Epithelial cell of esophagus (primary cell): ENCODE measurements around the gene BAG5.
A peak's percentile ranks its signal among the peaks of the same experiment; 100 is the strongest.
"Not testable (repeated sequence)": the region's sequence is repeated elsewhere in the genome, so short reads cannot be mapped to it uniquely, and the experiment has no call there.

Source experiments
- DNase-seq: peaks from one replicate; pipeline ENCODE4 v3.0.0; 2010; ENCODE audit warnings: low read depth
- H3K4me3 ChIP-seq: 2 replicates; pipeline ENCODE4 v1.5.1; 2011; ENCODE audit warnings: mild to moderate bottlenecking, low read length, control low read depth
- CTCF ChIP-seq: IDR thresholded peaks from 2 replicates; pipeline ENCODE4 v1.5.1; 2011; ENCODE audit warnings: low read depth, mild to moderate bottlenecking, low read length, control low read depth, inconsistent platforms; ENCODE audit not compliant: insufficient read depth; ENCODE audit errors: missing control alignments

Gene BAG5

DNA sequence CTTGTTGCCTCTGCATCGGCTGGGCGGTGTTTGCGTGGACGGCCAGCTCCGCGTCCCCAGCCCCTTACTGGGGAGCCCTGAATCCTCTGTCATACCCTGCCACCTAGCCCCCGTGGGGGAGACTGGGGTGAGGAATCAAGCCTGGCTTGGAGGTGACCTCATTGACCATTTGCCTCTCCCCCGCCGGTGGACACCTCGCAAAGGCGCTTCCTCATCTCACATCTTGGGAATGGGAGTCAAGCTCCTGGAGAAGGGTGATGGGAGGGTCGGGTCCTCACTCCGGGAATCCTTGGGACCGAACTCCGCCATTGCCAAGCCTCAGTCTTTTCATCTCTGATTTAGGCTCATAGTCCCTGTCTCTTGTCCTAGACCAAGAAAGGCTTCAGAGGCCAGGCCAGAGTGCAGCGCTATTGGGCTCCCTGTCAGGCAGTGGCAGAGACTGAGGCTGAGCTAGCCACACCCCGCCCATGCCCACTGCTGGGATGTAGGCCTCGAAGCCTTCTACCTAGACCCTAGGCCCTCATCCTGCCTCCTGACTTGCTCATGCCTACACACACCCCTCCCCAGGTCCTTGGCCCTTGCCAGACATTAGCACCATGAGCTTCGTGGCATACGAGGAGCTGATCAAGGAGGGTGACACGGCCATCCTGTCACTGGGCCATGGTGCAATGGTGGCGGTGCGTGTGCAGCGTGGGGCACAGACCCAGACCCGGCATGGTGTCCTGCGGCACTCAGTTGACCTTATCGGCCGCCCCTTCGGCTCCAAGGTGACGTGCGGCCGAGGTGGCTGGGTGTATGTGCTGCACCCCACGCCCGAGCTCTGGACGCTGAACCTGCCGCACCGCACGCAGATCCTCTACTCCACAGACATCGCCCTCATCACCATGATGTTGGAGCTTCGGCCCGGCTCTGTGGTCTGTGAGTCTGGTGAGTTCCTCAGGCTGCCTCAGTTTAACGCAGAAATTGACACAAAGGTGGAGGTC, 32.8 kb downstream of the BAG5 start:
- TF ChIP-seq CTCF, result no peak
- no peak for DNase-seq
- H3K4me3 ChIP-seq, result peak overlapping the region; percentile 95

- TF ChIP-seq CTCF, result no peak
- DNase-seq, result peak; percentile 89
- H3K4me3 ChIP-seq, result peak within 1 kb of the TSS; percentile 95
These were observed 33.7 kb downstream of the BAG5 start, which contains the start of gene TRMT61A for GRCh38 chr14:103528587-103529382. Gene TRMT61A, plus strand, starts transcription at chr14:103529196. Its CDS starts 783 bp downstream, at chr14:103529979.

DNA sequence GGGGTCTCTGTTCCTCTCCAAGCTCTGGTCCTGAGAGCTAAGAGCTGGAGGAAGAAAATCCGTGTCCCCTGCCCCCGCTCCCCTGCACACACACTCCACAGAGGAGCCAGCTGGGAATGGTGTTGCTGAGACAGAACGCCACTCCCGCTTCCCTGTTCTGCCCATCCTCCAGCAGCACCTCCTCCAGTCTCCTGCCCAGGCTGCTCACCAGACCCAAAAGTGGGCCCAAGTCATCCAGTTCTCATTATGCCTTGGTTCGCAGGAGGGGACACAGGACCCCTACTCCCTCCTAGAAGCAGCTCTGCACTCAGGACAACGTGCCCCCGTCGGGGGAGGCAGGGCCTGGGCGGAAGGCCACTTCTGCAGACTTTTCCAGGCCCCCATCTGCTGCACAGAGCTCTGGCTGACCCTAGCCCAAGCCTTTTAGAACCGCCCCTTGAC, 34.3 kb downstream of the BAG5 start:
- DNase-seq, result no peak
- peak overlapping the region; percentile 77 for H3K4me3 ChIP-seq
- TF ChIP-seq CTCF, result no peak

DNA sequence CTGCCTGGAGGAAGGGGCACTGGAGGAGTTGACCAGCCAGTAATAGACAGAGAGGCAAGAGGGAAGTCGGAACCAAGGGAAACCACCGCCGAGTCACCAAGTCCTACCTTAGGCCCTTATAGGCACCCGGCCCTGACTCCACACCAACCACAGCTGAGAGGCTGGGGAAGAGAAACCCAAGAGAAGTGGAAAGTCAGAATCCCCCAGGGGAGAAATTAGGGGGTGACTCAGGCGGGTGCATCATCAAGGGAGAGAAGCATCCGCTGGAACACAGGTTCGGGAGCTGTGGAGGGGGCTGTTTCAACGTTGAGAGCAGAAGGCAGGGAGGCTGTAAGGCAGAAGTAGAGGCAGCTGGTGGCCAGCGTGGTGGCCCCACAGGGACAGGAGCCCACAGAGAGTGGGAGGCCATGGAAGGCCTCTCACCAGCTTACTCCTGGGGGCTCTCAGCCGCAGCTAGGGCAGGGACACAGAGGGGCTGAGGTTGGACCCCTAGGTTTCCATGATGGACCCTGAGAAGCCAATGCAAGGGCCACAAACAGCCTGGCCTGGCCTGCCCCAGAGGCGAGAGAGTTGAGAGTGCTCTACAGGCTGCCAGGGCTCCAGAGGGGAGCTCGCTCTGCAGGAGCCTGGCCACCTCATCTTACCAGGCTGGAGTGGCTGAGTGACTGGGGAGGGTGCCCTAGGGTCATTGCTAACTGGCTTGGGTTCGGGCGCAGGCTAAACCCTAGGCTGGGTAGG, 34.9 kb downstream of the BAG5 start:
- peak overlapping the region; percentile 77 for H3K4me3 ChIP-seq
- peak; percentile 70 for DNase-seq
- no peak for TF ChIP-seq CTCF

- DNase-seq, result no peak
- TF ChIP-seq CTCF, result no peak
- H3K4me3 ChIP-seq, result no peak overlapping the region
These were observed 35.6 kb downstream of the BAG5 start for GRCh38 chr14:103526914-103527248.

DNA sequence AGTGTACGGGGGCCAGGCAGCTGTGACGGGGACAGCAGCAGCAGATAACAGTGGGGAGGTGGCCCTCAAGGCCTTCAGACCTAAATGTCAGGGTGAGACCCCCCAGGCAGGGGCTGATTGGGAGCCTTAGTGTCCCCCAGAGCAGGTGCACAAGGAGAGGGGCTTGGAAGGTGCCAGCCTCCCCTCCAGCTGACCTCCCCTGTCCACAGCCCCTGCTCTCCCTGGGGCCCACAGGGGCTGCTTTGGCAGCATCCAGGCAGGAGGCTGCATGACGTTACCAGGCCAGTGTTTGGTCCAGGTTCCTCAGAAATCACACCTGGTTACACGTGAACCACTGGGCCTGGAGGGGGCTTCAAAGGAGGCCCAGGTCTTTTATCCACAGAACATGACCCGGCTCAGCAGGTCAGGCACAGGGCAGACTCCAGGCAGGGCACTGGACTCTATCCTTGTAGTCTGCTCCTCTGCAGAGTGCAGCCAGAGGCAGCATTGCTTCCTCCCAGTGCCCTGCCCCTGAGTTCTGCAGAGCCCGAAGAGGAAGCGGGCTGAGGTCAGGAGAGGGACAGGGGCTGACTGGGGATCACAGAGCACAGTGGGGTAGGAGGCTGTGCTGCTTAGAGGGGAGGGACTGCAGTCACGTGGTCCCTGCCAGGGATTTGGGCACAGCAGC, 36.1 kb downstream of the BAG5 start:
- no peak for DNase-seq
- H3K4me3 ChIP-seq, result no peak overlapping the region
- no peak for TF ChIP-seq CTCF

GRCh38 chr14:103525430-103526246, 36.8 kb downstream of the BAG5 start:
- DNase-seq, H3K4me3 ChIP-seq: not testable (repeated sequence)
